Tibial artery (tissue), 4 donors: Measurements from ENCODE around the gene GNAI3.

Experiments used
- DNase-seq, 2 donors: peaks; one replicate each; pipeline ENCODE4 v3.0.0-alpha.2; 2019
- H3K27ac ChIP-seq, 2 donors: fragments of 200-600 bp; sonication (generic) in 1 of 2; 1 replicate in 1 of 2; 2 replicates in 1 of 2; pipeline ENCODE4 v1.5.1; 2018 to 2019; ENCODE audit warnings: mild to moderate bottlenecking in 1 of 2
- H3K27me3 ChIP-seq, 2 donors: fragments of 200-600 bp; sonication (generic) in 1 of 2; one replicate each; pipeline versions ENCODE4 v1.5.1 to v1.6.0; 2016 to 2019
- H3K36me3 ChIP-seq, 3 donors: fragments of 200-600 bp; sonication (generic) in 2 of 3; one replicate each; pipeline ENCODE4 v1.5.1; 2016 to 2019; ENCODE audit warnings: mild to moderate bottlenecking in 2 of 3
- H3K4me1 ChIP-seq, 4 donors: fragments of 200-600 bp; sonication (generic) in 2 of 4; 1 replicate in 3 of 4; 2 replicates in 1 of 4; pipeline ENCODE4 v1.5.1; 2016 to 2019
- H3K4me3 ChIP-seq, 2 donors: fragments of 200-600 bp; sonication (generic) in 1 of 2; 1 replicate in 1 of 2; 2 replicates in 1 of 2; pipeline ENCODE4 v1.5.1; 2018 to 2019; ENCODE audit warnings: mild to moderate bottlenecking in 2 of 2
- H3K9me3 ChIP-seq, 3 donors: fragments of 200-600 bp; sonication (generic) in 1 of 3; one replicate each; pipeline ENCODE4 v1.5.1; 2016 to 2019
- intact Hi-C: fragments of 100-400 bp; cut with DNase I; formaldehyde crosslinking; loops from one replicate; pipeline ENCODE4 v1.15.0; 2023; ENCODE audit warnings: low total_unique reads
- TF ChIP-seq, protein P1 (sequence below), 2 experiments: fragments of 200-600 bp in 1 of 2; fragments of 450-650 bp in 1 of 2; IDR thresholded peaks; one replicate each; pipeline ENCODE4 v1.5.1; 2017 to 2019; ENCODE audit warnings: antibody characterized with exemption in 2 of 2, mild to moderate bottlenecking in 1 of 2, moderate library complexity in 1 of 2

Gene GNAI3

GRCh38 chr1:109501644-109502363, 46.6 kb upstream of the GNAI3 start:
- Histone ChIP-seq H3K36me3 (peaks cover 0 to 37% (median 9%) of the 10 kb centered on the region in 3 donors), H3K4me1 (peaks cover 0 to 61% (median 30%) of the 10 kb centered on the region in 4 donors), H3K27me3 (no peaks in the 10 kb centered on the region), H3K27ac (peak overlapping the region; percentile 29 to 59), H3K4me3 (no peak overlapping the region), H3K9me3 (no peaks in the 10 kb centered on the region)
- intact Hi-C loops: loop anchor here (1.0 kb wide), 1 partner anchor 13 kb away; no protein-coding TSS in a partner anchor
- no peak for DNase-seq
- TF ChIP-seq, protein P1, sequence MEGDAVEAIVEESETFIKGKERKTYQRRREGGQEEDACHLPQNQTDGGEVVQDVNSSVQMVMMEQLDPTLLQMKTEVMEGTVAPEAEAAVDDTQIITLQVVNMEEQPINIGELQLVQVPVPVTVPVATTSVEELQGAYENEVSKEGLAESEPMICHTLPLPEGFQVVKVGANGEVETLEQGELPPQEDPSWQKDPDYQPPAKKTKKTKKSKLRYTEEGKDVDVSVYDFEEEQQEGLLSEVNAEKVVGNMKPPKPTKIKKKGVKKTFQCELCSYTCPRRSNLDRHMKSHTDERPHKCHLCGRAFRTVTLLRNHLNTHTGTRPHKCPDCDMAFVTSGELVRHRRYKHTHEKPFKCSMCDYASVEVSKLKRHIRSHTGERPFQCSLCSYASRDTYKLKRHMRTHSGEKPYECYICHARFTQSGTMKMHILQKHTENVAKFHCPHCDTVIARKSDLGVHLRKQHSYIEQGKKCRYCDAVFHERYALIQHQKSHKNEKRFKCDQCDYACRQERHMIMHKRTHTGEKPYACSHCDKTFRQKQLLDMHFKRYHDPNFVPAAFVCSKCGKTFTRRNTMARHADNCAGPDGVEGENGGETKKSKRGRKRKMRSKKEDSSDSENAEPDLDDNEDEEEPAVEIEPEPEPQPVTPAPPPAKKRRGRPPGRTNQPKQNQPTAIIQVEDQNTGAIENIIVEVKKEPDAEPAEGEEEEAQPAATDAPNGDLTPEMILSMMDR (IDR thresholded peaks at IDR 0.05): no peak

- H3K36me3 ChIP-seq: peaks cover 0 to 36% (median 3%) of the 10 kb centered on the region in 3 donors
- no peaks in the 10 kb centered on the region for H3K9me3 ChIP-seq
- DNase-seq: no peak
- H3K4me1 ChIP-seq: peaks cover 0 to 57% (median 27%) of the 10 kb centered on the region in 4 donors
- no peaks in the 10 kb centered on the region for H3K27me3 ChIP-seq
- intact Hi-C loops: no loop called here
- TF ChIP-seq, protein P1 (IDR thresholded peaks at IDR 0.05): no peak
- no peak overlapping the region for H3K4me3 ChIP-seq
- peak overlapping the region in 1 of 2 donors; percentile 59 for H3K27ac ChIP-seq
These were observed 46.0 kb upstream of the GNAI3 start for GRCh38 chr1:109502364-109502851.

DNA sequence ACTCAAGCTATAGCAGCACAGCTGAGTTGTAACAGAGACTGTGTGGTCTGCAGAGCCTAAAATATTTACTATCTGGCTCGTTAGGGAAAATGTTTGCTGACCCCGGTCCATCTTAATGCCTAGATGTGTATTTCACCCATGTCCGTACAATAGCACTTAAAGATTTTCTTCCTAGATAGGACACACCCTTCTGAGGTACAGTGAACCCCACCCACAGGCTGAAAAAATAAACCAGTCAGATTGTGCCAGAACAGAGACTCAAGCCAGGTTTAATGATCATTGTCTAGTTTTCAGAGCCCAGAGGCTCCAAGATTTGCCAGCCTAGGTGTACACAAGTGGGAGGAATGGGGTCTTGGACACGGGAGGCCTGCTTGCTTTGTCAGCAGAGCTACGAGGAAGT, 44.5 kb upstream of the GNAI3 start:
- intact Hi-C loops: no loop called here
- TF ChIP-seq, protein P1 (IDR thresholded peaks at IDR 0.05): no peak

DNA sequence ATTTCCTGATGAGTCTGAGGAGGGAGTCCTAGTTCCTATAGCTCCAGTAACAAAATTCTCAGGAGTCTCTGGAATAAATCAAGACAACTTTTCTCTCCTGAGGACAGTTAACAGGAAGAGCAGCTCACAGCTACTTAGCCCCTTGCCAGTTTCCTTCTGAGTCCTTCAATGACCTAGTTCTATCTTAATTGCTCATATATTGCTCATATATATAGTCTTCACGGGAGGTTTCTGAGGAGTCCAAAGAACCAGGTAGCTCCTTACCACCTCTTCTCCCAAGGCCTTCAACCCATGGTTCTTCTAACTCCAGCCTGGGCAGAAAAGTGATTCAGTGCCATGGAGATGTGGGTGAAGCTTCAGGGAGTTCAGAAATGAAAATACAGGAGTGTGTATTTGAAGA, 43.4 kb upstream of the GNAI3 start:
- no peaks in the 10 kb centered on the region for H3K9me3 ChIP-seq
- TF ChIP-seq, protein P1 (IDR thresholded peaks at IDR 0.05): no peak
- H3K4me3 ChIP-seq: no peak overlapping the region
- no peak overlapping the region for H3K27ac ChIP-seq
- H3K4me1 ChIP-seq: peaks cover 0 to 44% (median 28%) of the 10 kb centered on the region in 4 donors
- no peak for DNase-seq
- H3K27me3 ChIP-seq: no peaks in the 10 kb centered on the region
- intact Hi-C loops: no loop called here
- peaks cover 0 to 31% (median 0%) of the 10 kb centered on the region in 3 donors for H3K36me3 ChIP-seq

More for the DNA sequence above, 44.5 kb upstream of the GNAI3 start:
- Histone ChIP-seq H3K27ac (no peak overlapping the region), H3K4me1 (peaks cover 0 to 50% (median 29%) of the 10 kb centered on the region in 4 donors), H3K36me3 (peaks cover 0 to 31% (median 3%) of the 10 kb centered on the region in 3 donors), H3K9me3 (no peaks in the 10 kb centered on the region), H3K4me3 (no peak overlapping the region), H3K27me3 (no peaks in the 10 kb centered on the region)
- no peak for DNase-seq

- H3K36me3 ChIP-seq: peaks cover 0 to 12% (median 0%) of the 10 kb centered on the region in 3 donors
- peak overlapping the region; percentile 69 to 77 for H3K27ac ChIP-seq
- H3K27me3 ChIP-seq: no peaks in the 10 kb centered on the region
- no peak for DNase-seq
- peaks cover 0 to 23% (median 17%) of the 10 kb centered on the region in 4 donors for H3K4me1 ChIP-seq
- TF ChIP-seq, protein P1 (IDR thresholded peaks at IDR 0.05): no peak
- peak overlapping the region; percentile 68 to 89 for H3K4me3 ChIP-seq
- no peaks in the 10 kb centered on the region for H3K9me3 ChIP-seq
- intact Hi-C loops: no loop called here
These were observed 40.2 kb upstream of the GNAI3 start for GRCh38 chr1:109508001-109508872.
